ENCODE measurements around the gene SCN5A.
"Not testable (repeated sequence)": the region's sequence is repeated elsewhere in the genome, so short reads cannot be mapped to it uniquely, and the experiment has no call there.

SCN5A gene

DNA sequence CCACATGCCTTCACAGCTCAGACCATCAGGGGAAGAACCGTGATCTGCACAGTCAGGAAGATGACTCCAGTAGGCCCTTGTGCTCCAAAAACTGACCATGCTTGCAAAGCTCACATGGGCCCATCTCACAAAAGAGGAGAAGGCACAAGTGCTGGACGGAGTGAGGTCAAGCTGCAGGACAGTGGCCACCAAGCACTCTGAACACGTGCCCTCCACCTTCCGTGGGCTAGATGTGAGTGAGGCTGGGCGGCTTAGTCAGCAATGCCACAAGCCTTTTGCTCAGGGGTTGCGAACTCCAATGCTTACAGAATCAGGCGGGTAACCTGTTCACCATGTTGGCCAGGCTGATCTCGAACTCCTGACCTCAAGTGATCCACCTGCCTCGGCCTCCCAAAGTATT lies 70.9 kb downstream of the SCN5A start:
- DNase-seq (ENCODE audit: low spot score), result no peak

DNA sequence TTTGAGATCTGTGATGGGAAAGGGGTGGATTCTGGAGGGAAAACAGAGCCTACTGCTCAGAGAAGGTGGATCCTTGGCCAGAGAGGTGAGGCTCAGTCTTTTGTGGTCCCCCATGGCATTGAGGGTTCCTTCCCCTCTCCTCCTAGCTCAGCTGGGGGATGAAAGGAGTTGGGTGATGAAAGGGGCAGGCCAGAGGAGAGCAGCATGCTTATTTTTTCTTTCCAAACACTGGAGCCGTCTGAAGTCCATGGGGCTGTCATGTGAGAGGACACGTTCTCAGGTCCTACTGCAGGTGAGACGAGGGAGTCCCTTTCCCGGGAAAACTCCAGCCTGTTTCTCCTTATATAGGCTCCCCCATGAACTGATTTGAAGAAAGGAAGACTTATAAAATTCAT lies 71.4 kb downstream of the SCN5A start:
- no peak for DNase-seq (ENCODE audit: low spot score)

DNA sequence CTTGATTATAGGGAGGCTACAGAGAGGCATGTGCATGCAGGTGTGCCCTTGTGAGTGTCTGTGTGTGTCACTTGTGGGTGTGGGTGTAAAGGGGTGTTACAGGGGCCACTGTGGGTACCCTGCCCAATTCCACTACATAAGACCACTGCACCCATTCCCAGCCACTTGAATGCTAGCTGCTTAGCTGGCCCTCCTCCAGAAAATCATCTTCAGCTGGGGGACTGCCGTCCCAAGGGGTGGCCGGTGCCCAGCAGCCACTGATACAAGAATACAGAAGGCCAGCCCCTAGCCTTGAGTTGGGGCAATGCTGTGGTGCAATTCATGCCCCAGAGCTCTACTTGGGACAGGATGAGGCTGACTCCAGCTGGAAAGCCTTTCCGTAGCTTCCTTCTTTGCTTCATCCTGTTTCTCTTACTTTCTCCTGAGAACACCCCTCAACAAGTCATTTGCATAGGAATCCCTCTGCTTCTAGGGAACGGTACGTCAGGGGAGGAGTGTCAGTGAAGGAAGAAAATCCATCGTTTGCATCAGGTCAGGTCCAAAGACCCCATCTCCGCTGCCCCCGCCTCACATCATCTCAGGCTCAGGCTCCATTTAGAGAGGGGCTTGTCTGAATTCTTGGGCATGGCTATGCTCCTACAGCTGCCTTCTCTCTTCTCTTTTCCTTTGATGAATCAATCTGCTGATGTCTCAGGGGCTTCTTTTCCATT lies 72.0 kb downstream of the SCN5A start:
- DNase-seq (ENCODE audit: low spot score), result no peak

- no peak for DNase-seq (ENCODE audit: low spot score)
Observed at GRCh38 chr3:38576526-38577370, 72.7 kb downstream of the SCN5A start.

DNA sequence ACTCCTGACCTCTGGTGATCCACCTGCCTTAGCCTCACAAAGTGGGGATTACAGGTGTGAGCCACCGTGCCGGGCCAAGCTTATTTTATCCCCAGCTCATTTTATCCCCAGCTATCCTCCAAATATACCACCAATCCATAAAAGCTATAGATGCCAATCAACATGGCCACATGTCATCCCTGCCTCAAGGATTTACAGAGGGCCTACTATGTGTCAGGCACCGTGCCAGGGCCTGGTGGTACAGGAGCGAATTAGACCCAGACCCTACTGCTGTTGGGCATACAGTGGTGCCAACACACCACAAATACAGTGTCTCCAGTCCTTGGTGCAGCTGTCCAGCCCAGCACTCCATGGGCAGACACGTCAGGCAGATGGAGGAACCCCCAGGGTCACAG lies 73.4 kb downstream of the SCN5A start:
- no peak for DNase-seq (ENCODE audit: low spot score)

DNA sequence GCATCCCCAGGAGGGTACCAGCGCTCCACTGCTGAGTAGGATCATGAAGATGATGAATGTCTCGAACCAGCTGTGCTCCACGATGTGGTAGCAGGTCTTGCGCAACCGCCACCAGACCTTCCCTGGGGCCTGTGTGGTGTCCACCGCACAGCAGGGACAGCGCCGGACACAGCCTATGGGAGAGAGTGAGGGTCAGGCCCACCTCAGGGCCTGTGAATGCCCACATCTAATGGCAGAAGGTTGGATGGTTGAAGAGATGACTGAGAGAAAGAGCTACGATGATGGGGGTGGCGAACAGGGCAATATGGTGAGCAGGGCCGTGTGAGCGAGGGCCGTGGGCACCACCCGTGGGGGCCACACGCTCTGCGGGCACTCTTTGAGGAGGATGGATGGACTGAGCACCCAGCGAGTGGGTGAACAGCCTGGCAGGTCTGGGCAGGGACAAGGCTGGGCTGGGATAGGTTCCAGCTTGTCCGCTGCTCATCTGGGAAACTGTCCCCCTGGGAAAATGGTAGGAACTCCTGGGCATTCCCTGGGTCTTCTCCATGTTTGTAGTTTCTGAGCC lies 74.1 kb downstream of the SCN5A start:
- no peak for DNase-seq (ENCODE audit: low spot score)

GRCh38 chr3:38574411-38575278 lies 74.8 kb downstream of the SCN5A start:
- no peak for DNase-seq (ENCODE audit: low spot score)

DNA sequence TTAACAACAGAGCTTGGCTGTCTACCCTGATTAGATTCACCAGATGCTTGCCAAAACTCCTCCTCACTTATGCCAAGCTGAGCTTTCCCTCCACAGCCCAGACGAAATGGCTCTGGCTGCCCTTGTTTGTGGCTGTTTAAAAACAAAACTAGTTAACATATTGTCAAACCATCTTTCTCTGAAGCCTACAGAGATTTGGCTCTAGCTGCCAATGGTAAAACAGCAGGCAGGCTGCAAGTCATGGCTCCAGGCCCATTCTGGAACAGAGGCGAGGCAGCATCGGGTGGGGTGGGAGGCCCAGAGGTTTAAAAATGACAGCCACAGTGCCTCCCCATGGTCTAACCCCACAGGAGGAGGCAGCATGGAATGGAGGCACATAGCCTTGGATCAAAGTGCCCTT lies 75.9 kb downstream of the SCN5A start:
- DNase-seq (ENCODE audit: low spot score), result no peak

DNA sequence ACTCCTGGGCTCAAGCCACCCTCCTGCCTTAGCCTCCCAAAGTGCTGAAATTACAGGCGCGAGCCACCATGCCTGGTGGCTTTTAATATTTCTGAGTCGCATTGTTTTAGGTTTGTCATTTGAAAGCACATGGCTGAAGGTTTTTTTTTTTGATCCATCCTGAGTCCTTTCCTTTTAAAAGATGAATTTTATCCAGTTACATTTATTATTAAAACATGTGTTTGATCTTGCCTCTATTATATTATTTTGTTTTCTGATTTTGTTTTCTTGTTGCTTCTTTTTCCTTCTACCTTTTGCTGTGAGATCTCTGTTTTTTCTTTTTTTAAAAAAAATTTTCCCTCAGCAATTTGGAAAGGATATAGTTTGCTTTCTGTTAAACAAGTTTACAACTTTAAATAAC lies 76.4 kb downstream of the SCN5A start:
- no peak for DNase-seq (ENCODE audit: low spot score)

- no peak for DNase-seq (ENCODE audit: low spot score)
Observed at GRCh38 chr3:38567498-38567897, 82.0 kb downstream of the SCN5A start.

GRCh38 chr3:38566794-38567193 lies 82.7 kb downstream of the SCN5A start:
- DNase-seq (ENCODE audit: low spot score), result not testable (repeated sequence)

- DNase-seq (ENCODE audit: low spot score), result no peak
Observed at GRCh38 chr3:38566215-38566528, 83.3 kb downstream of the SCN5A start.

- DNase-seq (ENCODE audit: low spot score), result no peak
Observed at GRCh38 chr3:38565339-38566214, 83.9 kb downstream of the SCN5A start.

DNA sequence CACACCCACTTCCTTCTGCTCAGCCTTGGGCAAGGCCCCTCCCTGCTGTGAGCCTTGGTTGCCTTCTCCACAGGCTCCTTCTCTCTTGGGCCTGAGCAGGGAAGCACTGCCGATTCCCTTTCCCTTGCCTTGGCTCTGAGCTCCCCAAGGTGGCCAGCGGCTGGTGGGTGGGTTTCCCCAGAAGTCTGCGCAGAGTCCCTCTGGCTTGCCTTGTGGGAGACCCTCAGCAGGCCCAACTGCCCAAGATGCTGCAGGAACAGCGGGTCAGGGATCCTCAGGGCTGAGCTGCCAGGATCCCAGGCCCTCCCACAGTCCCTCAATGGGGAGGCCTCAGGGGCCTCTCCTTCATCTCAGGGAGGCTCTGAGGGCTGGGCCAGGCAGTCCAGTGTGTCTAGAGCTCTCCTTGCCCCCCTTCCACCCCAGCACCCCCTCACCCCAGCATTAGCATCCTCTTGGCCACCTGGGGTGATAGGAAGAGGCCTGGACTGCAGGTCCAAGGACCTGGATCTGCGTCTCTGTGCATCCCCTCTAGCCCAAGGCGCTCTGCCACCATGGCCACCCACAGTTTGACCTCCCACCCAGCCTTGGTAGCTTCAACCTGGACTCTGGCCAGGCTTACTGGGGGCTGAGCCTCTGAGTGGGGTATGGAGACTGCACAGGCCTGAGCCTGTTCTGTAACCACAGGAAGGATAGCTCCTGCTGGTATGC lies 84.7 kb downstream of the SCN5A start:
- DNase-seq (ENCODE audit: low spot score), result no peak

DNA sequence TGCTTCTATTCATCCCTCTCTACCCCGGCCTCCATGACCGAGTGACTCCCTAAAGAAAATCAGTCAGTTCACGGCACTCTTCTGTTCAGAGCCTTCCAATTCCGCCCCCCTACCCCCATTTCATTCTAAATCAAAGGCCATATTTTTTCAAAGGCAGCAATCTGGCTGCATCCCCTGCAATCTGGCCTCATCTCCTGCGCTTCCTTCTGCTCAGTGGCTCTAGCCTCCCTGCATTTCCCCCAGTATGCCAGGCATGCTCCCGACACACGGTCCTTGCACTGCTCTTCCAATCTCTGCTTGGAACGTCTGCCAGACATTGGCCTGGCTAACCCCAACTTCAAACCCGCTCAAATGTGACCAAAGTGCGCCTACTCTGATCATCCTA lies 85.6 kb downstream of the SCN5A start:
- DNase-seq (ENCODE audit: low spot score), result no peak

DNA sequence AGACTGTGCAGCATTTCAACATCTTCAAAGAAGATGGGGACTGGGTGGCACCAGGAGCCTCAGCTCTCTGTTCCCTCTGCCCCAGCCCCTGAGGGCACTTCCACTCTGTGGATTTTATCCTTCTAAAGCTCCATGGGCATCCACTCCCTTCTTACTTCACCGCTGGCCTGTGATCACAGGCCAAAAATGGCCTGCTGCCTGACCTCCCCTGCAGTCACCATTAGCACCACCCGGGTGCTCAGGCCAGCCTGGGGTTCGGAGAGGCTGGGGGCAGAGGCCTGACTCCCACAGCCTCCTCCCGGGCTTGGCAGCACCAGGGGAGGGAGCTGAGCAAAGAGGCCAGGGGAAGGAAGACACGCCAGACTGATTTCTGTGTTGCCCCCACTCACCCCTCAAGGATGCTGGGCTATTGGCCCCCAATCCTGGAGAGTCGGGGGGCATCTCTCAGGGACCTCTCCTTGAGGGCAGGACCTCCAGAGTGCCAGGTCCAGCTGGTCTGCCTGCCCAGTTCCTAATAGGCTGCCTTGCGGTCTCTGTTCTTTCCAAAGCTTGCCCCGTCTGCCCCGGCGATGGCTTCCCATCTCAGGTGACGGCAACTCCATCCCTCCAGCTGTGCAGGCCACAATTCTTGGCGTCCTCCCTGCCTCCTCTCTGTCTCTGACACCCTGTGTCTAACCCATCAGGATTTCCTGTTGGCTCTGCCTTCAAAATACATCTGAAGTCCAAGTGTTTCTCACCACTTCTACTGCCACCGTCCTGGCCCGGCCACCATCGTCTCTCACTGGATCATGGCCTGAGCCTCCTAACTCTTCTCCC lies 86.2 kb downstream of the SCN5A start:
- DNase-seq (ENCODE audit: low spot score), result no peak

DNA sequence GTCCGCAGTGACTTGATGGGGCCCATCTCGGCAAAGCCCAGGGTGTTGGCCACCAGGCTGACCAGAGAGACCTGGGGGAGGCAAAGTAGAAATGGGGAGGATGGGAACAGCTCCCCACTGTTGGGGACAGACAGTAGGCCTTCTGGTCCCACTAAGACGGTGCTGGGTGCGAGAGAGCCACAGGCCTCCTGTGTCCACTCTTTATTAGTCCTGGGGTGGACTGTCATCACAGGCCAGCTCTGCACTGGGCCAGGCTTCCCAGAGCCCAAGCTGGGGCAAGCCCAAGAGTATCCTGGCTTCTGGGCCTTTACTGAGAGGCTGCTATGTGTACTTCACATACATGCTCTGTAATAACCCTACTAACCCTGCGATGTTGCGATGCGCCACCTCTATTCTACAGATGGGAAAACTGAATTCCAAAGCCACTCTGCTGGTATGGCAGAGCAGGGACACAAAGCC lies 87.0 kb downstream of the SCN5A start:
- no peak for DNase-seq (ENCODE audit: low spot score)

DNA sequence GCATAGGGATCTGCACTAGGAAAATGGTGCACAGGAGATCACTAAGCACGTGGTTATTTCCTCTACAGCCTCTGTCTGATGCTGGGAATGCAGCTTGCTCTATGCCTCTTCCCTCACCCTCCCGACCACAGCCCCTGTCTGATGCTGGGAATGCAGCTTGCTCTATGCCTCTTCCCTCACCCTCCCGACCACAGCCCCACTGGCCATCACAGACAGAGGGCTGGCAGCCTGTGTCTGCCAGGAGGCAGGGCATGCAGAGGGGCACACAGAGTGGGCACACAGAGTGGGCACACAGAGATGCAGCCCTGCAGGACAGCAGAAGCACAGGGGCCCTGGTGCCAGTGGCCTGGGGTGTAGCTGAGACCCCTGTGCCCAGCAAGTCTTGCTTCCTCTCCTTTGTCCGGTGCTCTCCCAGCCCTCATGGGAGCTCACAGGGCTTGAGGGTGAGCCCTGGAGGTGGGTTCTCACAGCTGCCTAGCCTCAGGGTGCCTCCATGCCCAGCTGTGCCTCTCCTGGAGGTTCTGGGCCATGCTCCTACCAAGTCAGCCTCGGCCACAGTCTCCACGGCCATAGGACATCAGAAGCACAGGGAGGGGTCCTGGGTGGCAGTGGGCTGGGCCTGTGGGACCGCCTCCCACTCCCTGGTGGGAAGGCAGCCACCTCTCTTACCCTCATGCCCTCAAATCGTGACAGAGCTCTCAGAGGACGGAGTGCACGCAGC lies 87.6 kb downstream of the SCN5A start:
- DNase-seq (ENCODE audit: low spot score), result no peak
